Measurements from ENCODE around the gene RIPOR3. TPM values are rescaled to one million over a fixed set of nuclear protein-coding genes. Genes with fewer than 3 reads are reported as not detected.

Gene RIPOR3
- total RNA-seq, 1 donor from 2014 or later: 0.44 TPM

- no peak for DNase-seq (ENCODE audit: low read depth, low spot score)
- Mint-ChIP-seq H3K27ac (ENCODE audit: unreplicated experiment) (no peak overlapping the region), H3K9me3 (no peaks in the 10 kb centered on the region)
Observed at GRCh38 chr20:50558483-50558925, 132.8 kb downstream of the RIPOR3 start.

GRCh38 chr20:50557549-50558134 is 133.7 kb downstream of the RIPOR3 start:
- no peak for DNase-seq (ENCODE audit: low read depth, low spot score)
- Mint-ChIP-seq H3K27ac (ENCODE audit: unreplicated experiment) (no peak overlapping the region), H3K36me3 (ENCODE audit: low read depth) (peaks cover 12% of the 10 kb centered on the region), H3K9me3 (no peaks in the 10 kb centered on the region), H3K4me3 (no peak overlapping the region), H3K4me1 (peaks cover 13% of the 10 kb centered on the region), H3K27me3 (ENCODE audit: low read depth) (no peaks in the 10 kb centered on the region)
- TF ChIP-seq CTCF (conservative IDR thresholded peaks at IDR 0.05): no peak

More at GRCh38 chr20:50558483-50558925, 132.8 kb downstream of the RIPOR3 start:
- Mint-ChIP-seq H3K27me3 (ENCODE audit: low read depth) (no peaks in the 10 kb centered on the region), H3K36me3 (ENCODE audit: low read depth) (peaks cover 14% of the 10 kb centered on the region), H3K4me3 (no peak overlapping the region), H3K4me1 (peaks cover 13% of the 10 kb centered on the region)
- no peak for TF ChIP-seq CTCF (conservative IDR thresholded peaks at IDR 0.05)

- Mint-ChIP-seq H3K4me3 (no peak overlapping the region), H3K27me3 (ENCODE audit: low read depth) (no peaks in the 10 kb centered on the region), H3K27ac (ENCODE audit: unreplicated experiment) (no peak overlapping the region), H3K36me3 (ENCODE audit: low read depth) (peaks cover 12% of the 10 kb centered on the region), H3K4me1 (no peaks in the 10 kb centered on the region), H3K9me3 (no peaks in the 10 kb centered on the region)
- DNase-seq (ENCODE audit: low read depth, low spot score): no peak
- TF ChIP-seq CTCF (conservative IDR thresholded peaks at IDR 0.05): no peak
Observed at GRCh38 chr20:50555662-50556061, 135.7 kb downstream of the RIPOR3 start.

GRCh38 chr20:50554694-50555579 is 136.4 kb downstream of the RIPOR3 start:
- DNase-seq (ENCODE audit: low read depth, low spot score): no peak
- no peak overlapping the region for H3K4me3 Mint-ChIP-seq
- no peak for TF ChIP-seq CTCF (conservative IDR thresholded peaks at IDR 0.05)
- H3K36me3 Mint-ChIP-seq (ENCODE audit: low read depth): peaks cover 12% of the 10 kb centered on the region
- H3K4me1 Mint-ChIP-seq: no peaks in the 10 kb centered on the region
- H3K27me3 Mint-ChIP-seq (ENCODE audit: low read depth): no peaks in the 10 kb centered on the region
- no peak overlapping the region for H3K27ac Mint-ChIP-seq (ENCODE audit: unreplicated experiment)
- no peaks in the 10 kb centered on the region for H3K9me3 Mint-ChIP-seq

GRCh38 chr20:50552979-50553378 is 138.4 kb downstream of the RIPOR3 start:
- Mint-ChIP-seq H3K9me3 (no peaks in the 10 kb centered on the region), H3K4me3 (no peak overlapping the region), H3K27me3 (ENCODE audit: low read depth) (no peaks in the 10 kb centered on the region), H3K36me3 (ENCODE audit: low read depth) (peaks cover under 1% of the 10 kb centered on the region), H3K4me1 (no peaks in the 10 kb centered on the region), H3K27ac (ENCODE audit: unreplicated experiment) (no peak overlapping the region)
- no peak for DNase-seq (ENCODE audit: low read depth, low spot score)
- no peak for TF ChIP-seq CTCF (conservative IDR thresholded peaks at IDR 0.05)

Measured in neural crest cell (in vitro differentiated cells).